ENCODE results near the gene TXNDC11. TPM values are rescaled to one million over a fixed set of nuclear protein-coding genes. Genes with fewer than 3 reads are reported as not detected.

Gene TXNDC11
- total and polyA plus RNA-seq, 10 of the 15 experiments (the other 5 are each of a cell fraction or from before 2014, with no cell fraction given): 1.7 to 86.7 (median 54.4) TPM

- TF ChIP-seq ZBTB40 (IDR thresholded peaks at IDR 0.05; ENCODE audit: borderline replicate concordance): no peak
- TF ChIP-seq ETV6 (conservative IDR thresholded peaks at IDR 0.05 in 1 of 2, IDR thresholded peaks at IDR 0.05 in 1 of 2; ENCODE audit: borderline replicate concordance in 1 of 2, low read depth in 1 of 2): no peak
- TF ChIP-seq HDAC2 (IDR thresholded peaks at IDR 0.05): no peak
- no peak for TF ChIP-seq TCF12 (IDR thresholded peaks at IDR 0.05; ENCODE audit: low read depth, low read length)
- TF ChIP-seq, protein P1, sequence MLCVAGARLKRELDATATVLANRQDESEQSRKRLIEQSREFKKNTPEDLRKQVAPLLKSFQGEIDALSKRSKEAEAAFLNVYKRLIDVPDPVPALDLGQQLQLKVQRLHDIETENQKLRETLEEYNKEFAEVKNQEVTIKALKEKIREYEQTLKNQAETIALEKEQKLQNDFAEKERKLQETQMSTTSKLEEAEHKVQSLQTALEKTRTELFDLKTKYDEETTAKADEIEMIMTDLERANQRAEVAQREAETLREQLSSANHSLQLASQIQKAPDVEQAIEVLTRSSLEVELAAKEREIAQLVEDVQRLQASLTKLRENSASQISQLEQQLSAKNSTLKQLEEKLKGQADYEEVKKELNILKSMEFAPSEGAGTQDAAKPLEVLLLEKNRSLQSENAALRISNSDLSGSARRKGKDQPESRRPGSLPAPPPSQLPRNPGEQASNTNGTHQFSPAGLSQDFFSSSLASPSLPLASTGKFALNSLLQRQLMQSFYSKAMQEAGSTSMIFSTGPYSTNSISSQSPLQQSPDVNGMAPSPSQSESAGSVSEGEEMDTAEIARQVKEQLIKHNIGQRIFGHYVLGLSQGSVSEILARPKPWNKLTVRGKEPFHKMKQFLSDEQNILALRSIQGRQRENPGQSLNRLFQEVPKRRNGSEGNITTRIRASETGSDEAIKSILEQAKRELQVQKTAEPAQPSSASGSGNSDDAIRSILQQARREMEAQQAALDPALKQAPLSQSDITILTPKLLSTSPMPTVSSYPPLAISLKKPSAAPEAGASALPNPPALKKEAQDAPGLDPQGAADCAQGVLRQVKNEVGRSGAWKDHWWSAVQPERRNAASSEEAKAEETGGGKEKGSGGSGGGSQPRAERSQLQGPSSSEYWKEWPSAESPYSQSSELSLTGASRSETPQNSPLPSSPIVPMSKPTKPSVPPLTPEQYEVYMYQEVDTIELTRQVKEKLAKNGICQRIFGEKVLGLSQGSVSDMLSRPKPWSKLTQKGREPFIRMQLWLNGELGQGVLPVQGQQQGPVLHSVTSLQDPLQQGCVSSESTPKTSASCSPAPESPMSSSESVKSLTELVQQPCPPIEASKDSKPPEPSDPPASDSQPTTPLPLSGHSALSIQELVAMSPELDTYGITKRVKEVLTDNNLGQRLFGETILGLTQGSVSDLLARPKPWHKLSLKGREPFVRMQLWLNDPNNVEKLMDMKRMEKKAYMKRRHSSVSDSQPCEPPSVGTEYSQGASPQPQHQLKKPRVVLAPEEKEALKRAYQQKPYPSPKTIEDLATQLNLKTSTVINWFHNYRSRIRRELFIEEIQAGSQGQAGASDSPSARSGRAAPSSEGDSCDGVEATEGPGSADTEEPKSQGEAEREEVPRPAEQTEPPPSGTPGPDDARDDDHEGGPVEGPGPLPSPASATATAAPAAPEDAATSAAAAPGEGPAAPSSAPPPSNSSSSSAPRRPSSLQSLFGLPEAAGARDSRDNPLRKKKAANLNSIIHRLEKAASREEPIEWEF (IDR thresholded peaks at IDR 0.05; ENCODE audit: insufficient replicate concordance, low read depth, low read length): peak; percentile 68
- TF ChIP-seq PAX5 (IDR thresholded peaks at IDR 0.05; ENCODE audit: borderline replicate concordance, low read depth, low read length): 0 out of 2 replicates have a peak, but pooled peaks have one; percentile 64
- TF ChIP-seq, protein P2, sequence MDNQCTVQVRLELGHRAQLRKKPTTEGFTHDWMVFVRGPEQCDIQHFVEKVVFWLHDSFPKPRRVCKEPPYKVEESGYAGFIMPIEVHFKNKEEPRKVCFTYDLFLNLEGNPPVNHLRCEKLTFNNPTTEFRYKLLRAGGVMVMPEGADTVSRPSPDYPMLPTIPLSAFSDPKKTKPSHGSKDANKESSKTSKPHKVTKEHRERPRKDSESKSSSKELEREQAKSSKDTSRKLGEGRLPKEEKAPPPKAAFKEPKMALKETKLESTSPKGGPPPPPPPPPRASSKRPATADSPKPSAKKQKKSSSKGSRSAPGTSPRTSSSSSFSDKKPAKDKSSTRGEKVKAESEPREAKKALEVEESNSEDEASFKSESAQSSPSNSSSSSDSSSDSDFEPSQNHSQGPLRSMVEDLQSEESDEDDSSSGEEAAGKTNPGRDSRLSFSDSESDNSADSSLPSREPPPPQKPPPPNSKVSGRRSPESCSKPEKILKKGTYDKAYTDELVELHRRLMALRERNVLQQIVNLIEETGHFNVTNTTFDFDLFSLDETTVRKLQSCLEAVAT (IDR thresholded peaks at IDR 0.05): no peak; the same call in 1 of the 2 replicates
- TF ChIP-seq IKZF1 (conservative IDR thresholded peaks at IDR 0.05): peak; percentile 93
- TF ChIP-seq SP1 (IDR thresholded peaks at IDR 0.05; ENCODE audit: low read depth, low read length): peak; percentile 81
- no peak for TF ChIP-seq ZNF274 (IDR thresholded peaks at IDR 0.05; ENCODE audit: insufficient read depth, insufficient read length)
- no peak for TF ChIP-seq RAD21 (IDR thresholded peaks at IDR 0.05; ENCODE audit: insufficient read depth, low read depth, low read length)
- no peak for TF ChIP-seq RAD51 (IDR thresholded peaks at IDR 0.05)
- 0 out of 2 replicates have a peak, but pooled peaks have one; percentile 1 for TF ChIP-seq ZBTB11 (CRISPR knock-in tag; IDR thresholded peaks at IDR 0.05)
- TF ChIP-seq NRF1 (conservative IDR thresholded peaks at IDR 0.05; ENCODE audit: low read depth, low read length): peak; percentile 80
These were observed at the start of gene TXNDC11 (continued) for GRCh38 chr16:11742536-11743307.
